Transverse colon (tissue), 4 donors: ENCODE measurements around the gene RASGRP1. TPM values are rescaled to one million over a fixed set of nuclear protein-coding genes. Genes with fewer than 3 reads are reported as not detected.

Source experiments
- DNase-seq: peaks from one replicate; pipeline ENCODE4 v3.0.0-alpha.2; 2019
- H3K27ac ChIP-seq, 4 donors: fragments of 200-600 bp; sonication (generic); 2 replicates each; pipeline ENCODE4 v1.5.1; 2016 to 2018; ENCODE audit warnings: inconsistent platforms in 4 of 4
- H3K27me3 ChIP-seq: fragments of 200-600 bp; sonication (generic); 2 replicates; pipeline ENCODE4 v1.5.1; 2017; ENCODE audit warnings: inconsistent platforms
- H3K36me3 ChIP-seq, 4 donors: fragments of 200-600 bp; sonication (generic); 2 replicates each; pipeline ENCODE4 v1.5.1; 2017 to 2019; ENCODE audit warnings: inconsistent platforms in 4 of 4
- H3K4me1 ChIP-seq, 4 donors: fragments of 200-600 bp; sonication (generic); 2 replicates each; pipeline ENCODE4 v1.5.1; 2017 to 2020; ENCODE audit warnings: inconsistent platforms in 4 of 4
- H3K4me3 ChIP-seq, 4 donors: fragments of 200-600 bp; sonication (generic); 1 replicate in 1 of 4; 2 replicates in 3 of 4; pipeline versions ENCODE4 v1.5.1 to v1.6.1; 2017 to 2019; ENCODE audit warnings: inconsistent platforms in 4 of 4
- H3K9me3 ChIP-seq, 2 donors: fragments of 200-600 bp; sonication (generic); 2 replicates each; pipeline ENCODE4 v1.5.1; 2017 to 2019; ENCODE audit warnings: inconsistent platforms in 2 of 2
- EP300 ChIP-seq: sonication (generic); formaldehyde crosslinking; IDR thresholded peaks from one replicate; pipeline ENCODE4 v1.6.1; 2017; ENCODE audit warnings: antibody characterized with exemption, low read depth
- POLR2A ChIP-seq: fragments of 450-650 bp; IDR thresholded peaks from one replicate; pipeline ENCODE4 v1.6.1; 2016; ENCODE audit warnings: antibody characterized with exemption, mild to moderate bottlenecking, moderate library complexity
- POLR2AphosphoS5 ChIP-seq, 3 donors: sonication (generic); formaldehyde crosslinking; IDR thresholded peaks; one replicate each; pipeline ENCODE4 v1.6.1; 2016; ENCODE audit warnings: antibody characterized with exemption in 3 of 3
- WGBS, 2 donors: methylation state at CpG; one replicate each; pipeline ENCODE4 v1.1.5; 2018; ENCODE audit warnings: low coverage in 1 of 2; 5-methylcytosine and 5-hydroxymethylcytosine counted together
- in situ Hi-C, 4 donors: fragments of 200-750 bp; cut with MboI; loops; one replicate each; pipeline versions ENCODE4 v1.15.0 to v1.15.1; 2017; ENCODE audit warnings: low sequenced_read_pairs in 3 of 4, low pct_ligation_motif_present in 1 of 4, low pct_unique_long_range_greater_than_20kb in 1 of 4
- intact Hi-C: fragments of 100-400 bp; cut with DNase I; formaldehyde crosslinking; loops from one replicate; pipeline ENCODE4 v1.15.1; 2023; ENCODE audit warnings: low total_unique reads
- total RNA-seq, 4 donors: library from RNA; depleted of rRNA; stranded (reverse); fragments of >200 nt; gene quantifications; one replicate each; pipeline ENCODE4 v1.1.0, GENCODE V29; 2016
- TF ChIP-seq, protein P1 (sequence below), 5 experiments: fragments of 200-600 bp in 3 of 5; fragments of 450-650 bp in 2 of 5; sonication (generic) in 3 of 5; IDR thresholded peaks; 1 replicate in 2 of 5; 2 replicates in 3 of 5; pipeline ENCODE4 v1.5.1; 2016 to 2017; ENCODE audit warnings: antibody characterized with exemption in 5 of 5, inconsistent platforms in 3 of 5, mild to moderate bottlenecking in 2 of 5, moderate library complexity in 1 of 5

RASGRP1 gene
- total RNA-seq, 4 donors from 2014 or later, result 0.40 to 10.8 (median 2.3) TPM

GRCh38 chr15:38453971-38454695 lies 110.5 kb downstream of the RASGRP1 start, which contains the start of gene FAM98B:
Gene FAM98B (plus strand): TSS chr15:38454127. CDS start chr15:38454162, 35 bp downstream.
- TF ChIP-seq, protein P1, sequence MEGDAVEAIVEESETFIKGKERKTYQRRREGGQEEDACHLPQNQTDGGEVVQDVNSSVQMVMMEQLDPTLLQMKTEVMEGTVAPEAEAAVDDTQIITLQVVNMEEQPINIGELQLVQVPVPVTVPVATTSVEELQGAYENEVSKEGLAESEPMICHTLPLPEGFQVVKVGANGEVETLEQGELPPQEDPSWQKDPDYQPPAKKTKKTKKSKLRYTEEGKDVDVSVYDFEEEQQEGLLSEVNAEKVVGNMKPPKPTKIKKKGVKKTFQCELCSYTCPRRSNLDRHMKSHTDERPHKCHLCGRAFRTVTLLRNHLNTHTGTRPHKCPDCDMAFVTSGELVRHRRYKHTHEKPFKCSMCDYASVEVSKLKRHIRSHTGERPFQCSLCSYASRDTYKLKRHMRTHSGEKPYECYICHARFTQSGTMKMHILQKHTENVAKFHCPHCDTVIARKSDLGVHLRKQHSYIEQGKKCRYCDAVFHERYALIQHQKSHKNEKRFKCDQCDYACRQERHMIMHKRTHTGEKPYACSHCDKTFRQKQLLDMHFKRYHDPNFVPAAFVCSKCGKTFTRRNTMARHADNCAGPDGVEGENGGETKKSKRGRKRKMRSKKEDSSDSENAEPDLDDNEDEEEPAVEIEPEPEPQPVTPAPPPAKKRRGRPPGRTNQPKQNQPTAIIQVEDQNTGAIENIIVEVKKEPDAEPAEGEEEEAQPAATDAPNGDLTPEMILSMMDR (IDR thresholded peaks at IDR 0.05), result peak in 2 of 5 experiments; percentile 5 to 14
- no peak for TF ChIP-seq EP300
- peak; percentile 49 to 73 (median 57) for TF ChIP-seq POLR2AphosphoS5 (IDR thresholded peaks at IDR 0.05)
- peak; percentile 46 for TF ChIP-seq POLR2A
- intact Hi-C loops, result no loop called here
- WGBS, 2 donors, result 0 to 1% methylated on average over 3 to 49 of the region's 49 CpGs
- DNase-seq, result peak; percentile 92
- in situ Hi-C loops, result loop anchor here in 1 of 4 donors (25.0 kb wide), 1 partner anchor 233 kb away; no protein-coding TSS in a partner anchor
- Histone ChIP-seq H3K4me1 (peaks cover 11 to 16% (median 15%) of the 10 kb centered on the region in 4 donors), H3K9me3 (no peaks in the 10 kb centered on the region), H3K27me3 (no peaks in the 10 kb centered on the region), H3K27ac (peak within 1 kb of the TSS; percentile 93 to 94 (median 93)), H3K4me3 (peak within 1 kb of the TSS; percentile 74 to 92 (median 83)), H3K36me3 (no peaks in the 10 kb centered on the region)

- no peak for DNase-seq
- 81% methylated on average over 3 of the region's 3 CpGs; no CpG with 5 or more reads in 1 of the 2 donors for WGBS, 2 donors
- Histone ChIP-seq H3K4me1 (peaks cover 0 to 10% (median 2%) of the 10 kb centered on the region in 4 donors), H3K4me3 (no peak overlapping the region), H3K36me3 (no peaks in the 10 kb centered on the region), H3K9me3 (no peaks in the 10 kb centered on the region), H3K27me3 (peaks cover 29% of the 10 kb centered on the region), H3K27ac (no peak overlapping the region)
- intact Hi-C loops, result loop anchor here (10.0 kb wide), 1 partner anchor 244 kb away; no protein-coding TSS in a partner anchor
- TF ChIP-seq POLR2AphosphoS5 (IDR thresholded peaks at IDR 0.05), result no peak
- TF ChIP-seq EP300, result no peak
- TF ChIP-seq, protein P1 (IDR thresholded peaks at IDR 0.05), result no peak
- no peak for TF ChIP-seq POLR2A
- in situ Hi-C loops, result loop anchor here in 1 of 4 donors (25.0 kb wide), 1 partner anchor 246 kb away; no protein-coding TSS in a partner anchor
Measured at GRCh38 chr15:38441130-38441519, 123.5 kb downstream of the RASGRP1 start.

DNA sequence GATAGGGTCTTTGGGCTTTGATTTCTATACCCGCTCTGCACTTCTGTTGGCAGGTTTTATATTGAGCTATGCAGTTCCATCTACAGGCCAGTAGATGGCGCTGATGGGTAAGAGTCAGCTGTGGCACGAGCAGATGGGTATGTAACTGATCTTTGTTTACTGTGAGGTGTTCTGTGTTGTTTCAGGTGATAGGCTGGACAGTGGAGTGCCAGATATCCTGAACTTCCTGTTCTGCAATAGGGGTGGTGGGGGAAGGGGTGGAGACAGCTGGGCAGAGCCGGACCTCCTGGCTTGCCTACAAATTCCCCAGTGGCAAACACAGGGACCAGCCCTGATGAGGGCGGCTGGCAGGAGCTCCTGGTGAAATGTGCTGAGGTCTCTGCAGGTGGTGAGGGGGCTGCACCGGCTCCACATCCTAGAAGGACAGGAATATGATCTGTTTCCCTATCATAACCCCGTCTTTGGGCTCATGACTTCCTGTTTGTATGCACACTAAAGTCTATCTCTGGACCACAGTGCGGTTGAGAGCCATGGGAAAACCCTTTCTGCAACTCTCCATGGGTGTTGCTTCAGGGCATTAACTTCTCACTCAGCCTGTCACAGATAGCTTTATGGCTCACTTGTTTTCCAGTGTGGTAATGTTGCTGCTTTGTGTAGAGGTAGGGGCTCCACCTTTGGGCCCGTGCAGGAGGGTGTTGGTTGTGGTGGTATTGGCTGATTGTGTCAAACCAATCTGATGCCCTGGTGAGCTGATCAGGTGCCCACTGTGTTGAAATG lies 124.1 kb downstream of the RASGRP1 start:
- WGBS, 2 donors, result 0 to 21% methylated on average over 1 to 9 of the region's 9 CpGs
- Histone ChIP-seq H3K27ac (no peak overlapping the region), H3K36me3 (no peaks in the 10 kb centered on the region), H3K9me3 (no peaks in the 10 kb centered on the region), H3K4me3 (no peak overlapping the region), H3K4me1 (peaks cover 0 to 10% (median 2%) of the 10 kb centered on the region in 4 donors), H3K27me3 (peaks cover 29% of the 10 kb centered on the region)
- intact Hi-C loops (loop anchor here (10.0 kb wide), 1 partner anchor 244 kb away; no protein-coding TSS in a partner anchor), in situ Hi-C loops (loop anchor here in 1 of 4 donors (25.0 kb wide), 1 partner anchor 247 kb away; no protein-coding TSS in a partner anchor)
- no peak for TF ChIP-seq POLR2AphosphoS5 (IDR thresholded peaks at IDR 0.05)
- TF ChIP-seq, protein P1 (IDR thresholded peaks at IDR 0.05), result peak; percentile 91 to 96 (median 93)
- DNase-seq, result peak; percentile 33

Other genes with a start within 250 kb of the RASGRP1 start
- gene FAM98B, start 110.7 kb downstream of the RASGRP1 start, total RNA-seq, result 10 to 100 TPM in 1 of 4 donors, 1 to 10 TPM in 3; 5.2 to 12.2 (median 7.6) TPM